Activated CD4-positive, alpha-beta T cell treated with anti-CD3 and anti-CD28 coated beads for 24 hours (primary cell): ENCODE data around the gene SLC25A25.

Experiments used
- DNase-seq, 2 donors: peaks; one replicate each; pipeline ENCODE4 v3.0.0-alpha.2; 2020; ENCODE audit warnings: low read depth in 2 of 2

SLC25A25 gene

GRCh38 chr9:128072144-128073021 is 4.4 kb downstream of the SLC25A25 start:
- DNase-seq = peak; percentile 33 to 46

- DNase-seq = no peak
Measured at GRCh38 chr9:128073253-128073886, 5.3 kb downstream of the SLC25A25 start.

- no peak for DNase-seq
Measured at GRCh38 chr9:128077847-128078503, 9.9 kb downstream of the SLC25A25 start.

DNA sequence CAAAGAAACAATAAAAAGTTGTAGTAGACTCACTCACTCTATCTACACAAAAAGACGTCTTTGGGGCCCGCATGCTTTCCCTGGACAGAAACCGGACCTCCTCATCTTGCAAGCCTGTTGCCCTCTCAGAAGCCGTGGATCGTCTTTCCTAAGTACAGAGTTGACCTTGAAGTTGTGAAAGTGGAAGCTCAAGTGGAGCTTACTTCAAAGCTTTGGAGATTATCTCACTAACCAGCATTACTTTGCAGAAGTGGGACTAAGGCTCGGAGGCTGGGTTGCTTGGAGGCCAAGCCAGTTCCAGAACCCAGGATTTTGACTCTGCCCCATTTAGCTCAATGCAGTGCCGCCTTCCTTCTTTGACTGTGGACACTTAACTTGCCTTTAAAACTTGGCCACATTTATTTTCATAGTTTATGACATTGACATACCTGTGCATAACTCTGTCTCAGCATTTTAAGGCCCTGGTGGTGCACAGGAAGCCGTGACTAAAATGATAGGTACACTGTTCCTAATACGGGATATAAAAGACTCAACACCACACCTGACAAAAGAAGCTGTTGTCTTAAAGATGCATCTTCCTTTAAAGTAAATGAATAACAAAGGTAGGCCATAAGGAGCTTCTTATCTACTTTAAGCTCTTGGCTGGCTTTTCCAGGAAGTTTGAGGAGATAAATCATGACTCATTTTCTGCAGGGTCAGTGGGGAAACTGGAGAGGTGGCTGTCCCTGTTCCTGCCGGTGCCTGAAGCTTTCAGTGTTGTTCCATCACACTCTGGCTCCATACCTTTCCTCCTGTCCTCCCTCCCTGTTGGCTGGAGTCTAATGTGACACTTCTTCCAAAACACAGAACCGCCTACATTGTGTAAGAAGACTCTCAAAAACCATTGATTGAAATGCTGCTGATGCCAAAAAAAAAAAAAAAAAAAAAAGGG is 10.7 kb downstream of the SLC25A25 start:
- DNase-seq = no peak

- no peak for DNase-seq
Measured at GRCh38 chr9:128080206-128080605, 12.2 kb downstream of the SLC25A25 start.

- no peak for DNase-seq
Measured at GRCh38 chr9:128081056-128081455, 13.0 kb downstream of the SLC25A25 start.

- DNase-seq = no peak
Measured at GRCh38 chr9:128082151-128082550, 14.1 kb downstream of the SLC25A25 start.

- DNase-seq = no peak
Measured at GRCh38 chr9:128084746-128085145, 16.7 kb downstream of the SLC25A25 start.

- DNase-seq = no peak
Measured at GRCh38 chr9:128085943-128086342, 17.9 kb downstream of the SLC25A25 start.

DNA sequence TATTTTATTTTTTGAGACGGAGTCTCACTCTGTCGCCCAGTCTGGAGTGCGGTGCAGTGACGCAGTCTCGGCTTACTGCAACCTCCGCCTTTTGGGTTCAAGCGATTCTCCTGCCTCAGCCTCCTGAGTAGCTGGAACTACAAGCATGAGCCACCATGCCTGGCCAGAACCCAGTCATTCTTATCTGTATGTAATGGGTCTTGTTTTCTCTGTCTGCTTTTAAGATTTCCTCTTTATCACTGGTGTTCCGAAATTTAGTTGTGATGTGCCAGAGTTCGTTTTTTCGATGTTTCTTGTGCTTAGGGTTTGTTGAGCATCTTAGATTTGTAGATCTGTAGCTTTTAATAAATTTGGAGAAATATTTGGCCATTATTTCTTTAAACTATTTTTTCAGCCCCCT is 19.2 kb downstream of the SLC25A25 start:
- DNase-seq = no peak

- DNase-seq = no peak
Measured at GRCh38 chr9:128088253-128088945, 20.4 kb downstream of the SLC25A25 start.

GRCh38 chr9:128089299-128089698 is 21.3 kb downstream of the SLC25A25 start:
- DNase-seq = no peak

DNA sequence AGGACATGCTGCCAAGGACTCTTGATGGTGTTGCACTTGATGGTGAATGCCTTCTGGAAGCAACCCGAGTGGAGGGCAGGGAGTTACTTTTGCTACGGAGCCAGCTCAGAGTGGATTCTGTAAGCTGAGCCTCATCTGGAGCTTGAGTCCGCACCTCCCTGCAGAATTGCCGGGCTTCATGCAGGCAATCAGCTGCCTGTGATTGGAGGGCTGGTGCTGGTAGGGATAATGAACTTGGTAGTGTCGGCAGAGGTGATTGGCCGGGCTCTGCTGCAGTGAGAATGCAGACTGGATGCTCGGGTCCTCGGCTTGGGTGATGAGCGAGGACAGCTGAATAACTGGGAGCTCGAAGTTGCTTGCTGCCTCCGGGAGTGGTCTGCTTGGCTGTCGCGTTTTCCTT is 23.1 kb downstream of the SLC25A25 start:
- no peak for DNase-seq

- DNase-seq = no peak
Measured at GRCh38 chr9:128091571-128091970, 23.5 kb downstream of the SLC25A25 start.

DNA sequence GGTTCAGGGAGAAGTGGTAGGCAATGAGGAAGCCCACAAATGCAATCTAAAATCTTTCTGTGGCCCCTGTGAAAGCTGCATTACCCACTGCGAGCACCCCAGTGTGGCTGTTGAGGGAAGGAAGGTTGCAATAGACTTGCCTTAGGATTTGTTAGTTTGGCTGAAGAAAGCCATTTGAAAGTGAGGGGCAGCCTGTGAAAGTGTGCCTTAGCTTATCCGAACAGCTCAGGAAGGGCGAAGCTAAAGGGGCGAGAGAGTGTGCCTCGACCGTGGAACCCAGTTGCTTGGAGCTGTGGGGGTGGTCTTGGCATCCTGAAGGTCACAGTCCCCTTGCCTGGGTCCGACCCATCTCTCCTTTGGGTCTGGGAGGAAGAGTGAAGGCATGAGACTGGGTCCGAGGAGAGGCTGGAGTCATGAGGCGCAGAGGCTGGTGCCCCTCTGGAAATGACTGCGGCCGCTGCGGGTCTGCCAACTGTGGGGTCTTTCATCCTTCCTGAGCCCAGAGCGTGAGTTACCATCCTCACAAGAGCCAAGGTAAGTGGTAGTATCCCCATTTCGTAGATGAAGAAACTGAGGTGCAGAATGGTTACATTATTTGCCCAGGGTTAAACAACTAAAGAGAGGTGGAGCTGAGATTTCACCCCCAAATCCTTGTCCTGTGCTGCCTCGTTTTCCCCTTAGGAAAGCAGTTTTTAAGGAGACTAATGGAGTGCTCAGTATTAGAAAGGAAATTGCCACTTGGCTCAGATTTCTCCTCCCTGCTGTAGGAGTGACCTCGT is 24.4 kb downstream of the SLC25A25 start:
- no peak for DNase-seq

GRCh38 chr9:128093011-128093410 is 25.0 kb downstream of the SLC25A25 start:
- no peak for DNase-seq

GRCh38 chr9:128094166-128094949 is 26.3 kb downstream of the SLC25A25 start:
- DNase-seq = peak; percentile 70 to 79

DNA sequence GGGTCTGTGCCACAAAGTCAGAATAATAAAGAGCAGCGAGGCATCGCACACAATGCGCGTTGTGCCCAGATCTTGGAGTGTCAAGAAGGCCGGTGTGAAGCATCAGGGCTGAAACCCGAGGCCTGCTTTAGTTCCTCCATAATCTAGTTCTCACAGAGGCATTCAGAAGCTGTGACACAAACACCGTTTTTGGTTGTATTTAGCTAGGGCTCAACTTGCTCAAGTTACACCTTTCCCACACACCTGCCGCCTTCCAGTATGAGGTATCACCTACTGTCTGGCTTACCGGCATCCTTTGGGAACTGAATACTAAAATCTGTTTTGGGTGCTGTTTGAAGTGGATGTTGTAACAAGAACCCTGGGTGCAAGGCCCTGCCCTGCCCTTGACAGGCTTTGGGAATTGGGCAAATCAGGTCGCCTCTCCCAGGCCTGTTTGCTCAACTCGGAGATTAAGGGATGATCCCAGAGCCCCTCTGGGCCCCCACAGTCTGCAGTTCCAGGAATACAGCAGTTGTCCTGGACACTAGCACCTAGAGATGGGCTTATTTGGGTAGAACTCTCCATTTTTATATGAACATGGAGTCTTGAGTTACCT is 27.0 kb downstream of the SLC25A25 start:
- DNase-seq = no peak
